Measurements from ENCODE around the gene SRRD. TPM values are rescaled to one million over a fixed set of nuclear protein-coding genes. Genes with fewer than 3 reads are reported as not detected.

SRRD gene
- total and polyA plus RNA-seq, 2 of the 8 experiments (the other 6 are each of a cell fraction or from before 2014, with no cell fraction given), result 17.1 to 25.3 TPM

GRCh38 chr22:26444777-26445176 is 38.9 kb upstream of the SRRD start:
- no peak for DNase-seq (ENCODE audit: low read depth in 1 of 2, low spot score in 2 of 2)
- H2BK12ac ChIP-seq (ENCODE audit: low read depth, low read length), result no peak overlapping the region
- H2BK15ac ChIP-seq (ENCODE audit: low read length), result no peak overlapping the region
- H3K56ac ChIP-seq (replicated peaks; ENCODE audit: insufficient read length, low read depth, low read length), result no peak overlapping the region
- no peak overlapping the region for H3K14ac ChIP-seq (ENCODE audit: insufficient read length)
- no peak overlapping the region for H2AFZ ChIP-seq (ENCODE audit: low read length)
- no peak overlapping the region for H3K4me3 ChIP-seq (ENCODE audit: extremely low read depth in 1 of 4, insufficient read depth in 2 of 4, low read depth in 3 of 4, low read length in 4 of 4)
- H3K36me3 ChIP-seq (ENCODE audit: control insufficient read depth in 2 of 4, insufficient read depth in 4 of 4, low read length in 3 of 4), result no peaks in the 10 kb centered on the region
- H3K27me3 ChIP-seq (replicated peaks in 1 of 4; ENCODE audit: control insufficient read depth in 3 of 4, extremely low read depth in 1 of 4, insufficient read depth in 3 of 4, low read length in 3 of 4), result no peaks in the 10 kb centered on the region
- no peak overlapping the region for H4K8ac ChIP-seq (ENCODE audit: extremely low read depth, insufficient read depth, low read length)
- no peaks in the 10 kb centered on the region for H3K23me2 ChIP-seq (ENCODE audit: low read depth, low read length)
- H3K9me3 ChIP-seq (ENCODE audit: insufficient read depth in 2 of 2, low read depth in 1 of 2, low read length in 1 of 2), result no peaks in the 10 kb centered on the region
- TF ChIP-seq EGR1 (IDR thresholded peaks at IDR 0.05; ENCODE audit: borderline replicate concordance, low read depth, low read length), result no peak
- no peak for TF ChIP-seq PHF8 (conservative IDR thresholded peaks at IDR 0.05; ENCODE audit: low read depth, low read length)
- no peak for TF ChIP-seq ASH2L (IDR thresholded peaks at IDR 0.05; ENCODE audit: low read length)
- no peak for TF ChIP-seq BCL11A (IDR thresholded peaks at IDR 0.05; ENCODE audit: low read depth in 2 of 2, low read length in 2 of 2)
- no peak for TF ChIP-seq KDM5A (IDR thresholded peaks at IDR 0.05; ENCODE audit: low read length)
- no peak for TF ChIP-seq TBP (IDR thresholded peaks at IDR 0.05; ENCODE audit: low read depth, low read length)
- TF ChIP-seq SP4 (IDR thresholded peaks at IDR 0.05; ENCODE audit: low read length), result no peak
- no peak for TF ChIP-seq KDM4A (IDR thresholded peaks at IDR 0.05; ENCODE audit: low read depth, low read length, severe bottlenecking)
- no peak for TF ChIP-seq MAFK (IDR thresholded peaks at IDR 0.05; ENCODE audit: low read depth, low read length)
- TF ChIP-seq POLR2AphosphoS5 (IDR thresholded peaks at IDR 0.05; ENCODE audit: low read depth, low read length), result no peak
- no peak for TF ChIP-seq NRF1 (IDR thresholded peaks at IDR 0.05; ENCODE audit: low read depth, low read length)
- no peak for TF ChIP-seq MAX (IDR thresholded peaks at IDR 0.05)
- TF ChIP-seq SUZ12 (IDR thresholded peaks at IDR 0.05; ENCODE audit: low read length), result no peak
- no peak overlapping the region for H3K9ac ChIP-seq (replicated peaks in 1 of 4; ENCODE audit: extremely low read depth in 1 of 4, low read depth in 3 of 4, low read length in 3 of 4)
- H3K23ac ChIP-seq (ENCODE audit: insufficient read length), result no peak overlapping the region
- no peak overlapping the region for H2BK5ac ChIP-seq (ENCODE audit: low read depth, low read length)
- no peak overlapping the region for H3K4ac ChIP-seq (replicated peaks; ENCODE audit: insufficient read length, low read depth, low read length)
- no peaks in the 10 kb centered on the region for H3K4me1 ChIP-seq (replicated peaks in 1 of 4; ENCODE audit: control insufficient read depth in 3 of 4, insufficient read depth in 4 of 4, low read length in 3 of 4)
- H2BK20ac ChIP-seq (ENCODE audit: low read length), result no peak overlapping the region
- H2BK120ac ChIP-seq (replicated peaks; ENCODE audit: low read depth, low read length), result no peak overlapping the region
- ChIA-PET POLR2A (ENCODE audit: partially characterized antibody) (no interaction called here), CTCF (ENCODE audit: partially characterized antibody) (interaction anchor here (1.0 to 2.8 kb wide), 7 partner anchors 8 to 79 kb away, joined by 3 to 21 read pairs (median 5); no protein-coding TSS in a partner anchor)
- H3K79me2 ChIP-seq (ENCODE audit: control insufficient read depth in 1 of 2, insufficient read depth in 2 of 2, low read length in 2 of 2), result no peaks in the 10 kb centered on the region
- H4K20me1 ChIP-seq (replicated peaks in 1 of 2; ENCODE audit: control insufficient read depth in 1 of 2, insufficient read depth in 2 of 2, low read length in 2 of 2), result peaks cover 0 to 3% of the 10 kb centered on the region in 2 experiments
- H4K91ac ChIP-seq (replicated peaks; ENCODE audit: insufficient read length, low read length), result no peak overlapping the region
- no peak overlapping the region for H3K27ac ChIP-seq (ENCODE audit: low read depth, low read length)
- no peak overlapping the region for H4K5ac ChIP-seq (ENCODE audit: insufficient read length, low read depth, low read length)
- FAIRE-seq, result no peak
- H3K4me2 ChIP-seq (ENCODE audit: insufficient read depth in 1 of 2, low read depth in 2 of 2, low read length in 2 of 2), result no peak overlapping the region
- H3K18ac ChIP-seq (ENCODE audit: extremely low read depth, low read length), result no peak overlapping the region
- no peak overlapping the region for H2AK5ac ChIP-seq (ENCODE audit: low read depth, low read length)
- peaks cover 2% of the 10 kb centered on the region; the same call in 1 of the 2 replicates for H3K79me1 ChIP-seq (ENCODE audit: low read depth, low read length)
- 92% methylated on average over 8 of the region's 8 CpGs; no CpG with 5 or more reads in 1 of the 2 experiments for WGBS, 2 experiments (ENCODE audit: extremely low coverage in 1 of 2, insufficient coverage in 1 of 2, insufficient read length in 1 of 2, insufficient replicate concordance in 2 of 2, low coverage in 1 of 2, low lambda C conversion rate in 2 of 2, missing lambda C conversion rate in 1 of 2)
